Measurements from ENCODE around the gene EPB41L2. TPM values are rescaled to one million over a fixed set of nuclear protein-coding genes. Genes with fewer than 3 reads are reported as not detected.

The EPB41L2 gene
- total and polyA plus RNA-seq, 2 experiments from 2014 or later: 76.2 to 91.7 TPM

- TF ChIP-seq NANOG (IDR thresholded peaks at IDR 0.05; ENCODE audit: borderline replicate concordance): no peak
- TF ChIP-seq REST (IDR thresholded peaks at IDR 0.05; ENCODE audit: unreplicated experiment): no peak
- TF ChIP-seq POLR2AphosphoS5 (IDR thresholded peaks at IDR 0.05; ENCODE audit: low read depth): no peak
- no peak for TF ChIP-seq ZNF331 (CRISPR knock-in tag; IDR thresholded peaks at IDR 0.05; ENCODE audit: low read depth)
These were observed 55.8 kb downstream of the EPB41L2 start (continued) for GRCh38 chr6:131007286-131007685.

- H3K36me3 ChIP-seq (ENCODE audit: insufficient read depth): peaks cover 14% of the 10 kb centered on the region
- TF ChIP-seq EZH2phosphoT487 (IDR thresholded peaks at IDR 0.05; ENCODE audit: unreplicated experiment) (no peak), NANOG (IDR thresholded peaks at IDR 0.05; ENCODE audit: borderline replicate concordance) (no peak), CTCF (conservative IDR thresholded peaks at IDR 0.05; ENCODE audit: low read depth in 2 of 2) (no peak), JUNB (IDR thresholded peaks at IDR 0.05; ENCODE audit: unreplicated experiment) (no peak), ZNF114 (CRISPR knock-in tag; IDR thresholded peaks at IDR 0.05) (no peak), EZH2 (IDR thresholded peaks at IDR 0.05; ENCODE audit: low read depth, unreplicated experiment) (no peak), POLR2AphosphoS5 (IDR thresholded peaks at IDR 0.05; ENCODE audit: low read depth) (no peak)
- no peak overlapping the region for H2AFZ ChIP-seq
- DNase-seq (ENCODE audit: low spot score) (no peak), ATAC-seq (no peak)
- H4K20me1 ChIP-seq (replicated peaks; ENCODE audit: insufficient read depth): no peaks in the 10 kb centered on the region
- Mint-ChIP-seq H3K9me3 (peaks cover 38% of the 10 kb centered on the region), H3K27ac (no peak overlapping the region), H3K36me3 (ENCODE audit: low read depth) (peaks cover 40% of the 10 kb centered on the region), H3K4me3 (no peak overlapping the region), H3K4me1 (peaks cover 37% of the 10 kb centered on the region), H3K27me3 (ENCODE audit: insufficient read depth, low read depth, poor library complexity) (no peaks in the 10 kb centered on the region)
- no peaks in the 10 kb centered on the region for H3K27me3 ChIP-seq (ENCODE audit: insufficient read depth)
- H3F3A ChIP-seq (replicated peaks; ENCODE audit: low read depth): no peaks in the 10 kb centered on the region
- no peak overlapping the region for H3K4me3 ChIP-seq
- peaks cover 22% of the 10 kb centered on the region for H3K4me1 ChIP-seq (ENCODE audit: insufficient read depth)
- H3K4me2 ChIP-seq: no peak overlapping the region
- H3K27ac ChIP-seq (ENCODE audit: low read depth): no peak overlapping the region; the same call in 1 of the 2 replicates
- no peaks in the 10 kb centered on the region for H3K9me2 ChIP-seq (ENCODE audit: insufficient read depth)
- peaks cover 70% of the 10 kb centered on the region for H3K79me2 ChIP-seq (replicated peaks; ENCODE audit: insufficient read depth)
These were observed 57.5 kb downstream of the EPB41L2 start for GRCh38 chr6:131005439-131006016.

Measured in GM23338 (cell line).